NCI-H1048 (cell line): Measurements from ENCODE around the gene PRND.
"Not testable (repeated sequence)": the region's sequence is repeated elsewhere in the genome, so short reads cannot be mapped to it uniquely, and the experiment has no call there.

Source experiments
- DNase-seq: peaks from one replicate; lab custom pipeline; 2025; lab: John Stamatoyannopoulos, UW

PRND gene

DNA sequence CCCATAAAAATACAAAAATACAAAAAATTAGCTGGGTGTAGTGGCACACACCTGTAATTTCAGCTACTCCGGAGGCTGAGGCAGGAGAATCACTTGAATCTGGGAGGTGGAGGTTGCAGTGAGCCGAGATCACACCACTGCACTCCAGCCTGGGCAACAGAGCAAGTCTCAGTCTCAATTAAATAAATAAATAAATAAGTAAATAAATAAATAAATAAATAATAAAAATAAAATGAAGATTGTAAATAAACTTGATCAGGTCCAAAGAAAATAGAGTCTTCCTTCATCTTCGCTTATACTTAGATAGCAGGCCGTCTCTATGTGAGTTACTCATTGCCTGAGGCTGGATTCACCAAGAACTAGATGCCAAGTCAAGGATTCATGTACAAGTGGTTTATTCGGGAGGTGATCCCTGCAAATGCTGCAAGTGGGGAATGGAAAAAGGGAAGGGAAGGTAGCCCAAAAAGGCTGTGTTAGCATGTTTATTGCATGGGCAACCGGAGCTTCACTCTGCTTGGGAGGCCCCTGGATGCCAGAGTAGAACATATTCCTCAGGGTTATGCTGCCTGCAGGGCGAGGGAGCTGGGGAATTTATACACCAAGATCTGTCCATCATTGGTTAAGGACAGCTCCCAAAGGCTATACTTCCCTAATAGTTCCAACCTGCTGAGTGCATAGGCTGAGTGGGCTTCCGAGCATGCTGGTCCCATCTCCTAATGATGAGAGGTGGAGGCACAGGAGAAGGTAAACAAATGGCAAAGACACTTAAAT is 16.3 kb downstream of the PRND start:
- no peak for DNase-seq

DNA sequence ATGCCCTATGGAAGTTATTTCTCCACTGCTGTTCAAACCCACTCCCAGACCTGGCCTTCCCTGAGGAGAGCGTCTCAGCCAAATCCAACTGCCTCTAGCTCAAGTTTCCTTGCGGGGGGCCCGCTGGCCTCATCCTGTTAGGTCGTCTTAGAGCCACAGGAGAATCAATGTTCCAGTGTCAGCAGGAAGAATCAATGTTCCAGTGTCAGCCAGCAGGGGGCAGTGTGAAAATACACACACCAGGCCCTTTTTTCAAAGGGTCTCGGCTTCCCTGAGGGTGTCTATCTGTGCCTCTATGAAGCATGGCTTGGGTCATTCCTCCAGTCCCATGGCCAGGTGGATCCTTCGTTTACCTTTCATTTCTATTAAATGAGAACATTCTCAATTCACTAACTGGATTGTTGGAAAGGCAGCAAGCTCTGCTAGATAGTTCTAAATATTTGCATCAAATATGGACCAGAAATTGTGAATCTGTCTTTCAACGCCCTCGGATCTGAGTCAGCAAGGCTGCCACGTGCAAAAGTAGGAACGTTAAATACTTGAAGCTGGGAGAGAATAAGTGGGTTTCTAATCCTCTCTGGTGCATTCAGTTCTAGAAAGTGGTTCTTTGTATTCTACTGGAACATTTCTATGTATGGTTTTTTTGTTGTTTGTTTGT is 19.2 kb downstream of the PRND start:
- no peak for DNase-seq

DNA sequence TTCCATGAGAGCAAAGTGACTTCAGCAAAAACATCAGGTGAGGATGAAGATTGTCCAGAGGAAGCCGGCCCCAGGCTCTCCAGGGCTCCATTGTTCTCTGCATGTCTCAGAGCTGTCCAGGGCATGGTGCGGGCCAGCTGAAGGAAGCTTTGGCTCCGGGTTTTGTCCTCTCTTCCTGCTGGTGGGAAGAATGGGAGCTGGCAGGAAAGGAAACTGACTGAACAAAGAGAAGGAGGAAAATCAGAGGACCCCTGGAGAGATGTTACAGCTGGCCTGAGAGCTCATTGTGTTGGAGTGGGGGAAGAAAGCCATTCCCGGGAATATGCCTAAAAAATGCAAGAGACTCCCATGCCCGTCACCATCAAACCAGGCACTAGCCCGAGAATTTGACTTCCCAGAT is 27.1 kb downstream of the PRND start:
- no peak for DNase-seq

DNA sequence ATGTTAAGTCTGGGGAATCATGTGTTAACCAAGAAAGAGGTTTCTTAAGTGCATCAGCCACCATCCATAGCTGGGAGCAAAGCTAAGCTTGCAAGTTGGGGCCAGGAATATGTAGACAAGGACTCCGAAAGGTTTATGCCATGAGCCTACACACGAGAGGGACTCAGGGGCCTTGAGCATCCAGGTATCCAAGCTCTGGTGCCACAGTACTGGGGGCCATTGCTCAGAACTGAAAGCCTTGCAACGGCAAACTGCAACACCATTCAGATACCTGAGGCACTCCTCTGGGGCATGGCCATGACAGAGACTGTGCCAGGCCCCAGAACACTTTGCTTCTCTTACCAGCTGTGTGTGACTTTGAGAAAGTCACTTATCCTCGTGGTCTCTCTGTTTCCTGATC is 27.6 kb downstream of the PRND start:
- DNase-seq, result no peak

DNA sequence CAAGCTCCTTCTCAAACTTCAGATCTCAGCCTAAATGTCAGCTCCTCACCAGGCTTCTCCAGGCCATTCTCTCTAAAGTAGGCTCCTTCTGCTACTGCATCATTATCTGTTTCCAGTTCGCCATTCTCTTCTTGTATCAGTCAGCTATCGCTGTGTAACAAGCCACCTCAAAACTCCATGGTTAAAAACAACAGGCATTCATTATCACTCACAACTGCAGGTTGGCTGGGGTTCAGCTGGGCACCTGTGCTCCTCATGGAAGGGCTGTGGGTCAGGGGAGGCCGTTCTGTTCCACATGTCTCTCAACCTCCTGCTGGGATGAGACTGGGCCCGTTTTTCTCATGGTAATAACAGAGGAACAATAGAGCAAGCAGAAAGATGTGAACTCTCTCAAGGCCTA is 28.7 kb downstream of the PRND start:
- DNase-seq, result no peak

DNA sequence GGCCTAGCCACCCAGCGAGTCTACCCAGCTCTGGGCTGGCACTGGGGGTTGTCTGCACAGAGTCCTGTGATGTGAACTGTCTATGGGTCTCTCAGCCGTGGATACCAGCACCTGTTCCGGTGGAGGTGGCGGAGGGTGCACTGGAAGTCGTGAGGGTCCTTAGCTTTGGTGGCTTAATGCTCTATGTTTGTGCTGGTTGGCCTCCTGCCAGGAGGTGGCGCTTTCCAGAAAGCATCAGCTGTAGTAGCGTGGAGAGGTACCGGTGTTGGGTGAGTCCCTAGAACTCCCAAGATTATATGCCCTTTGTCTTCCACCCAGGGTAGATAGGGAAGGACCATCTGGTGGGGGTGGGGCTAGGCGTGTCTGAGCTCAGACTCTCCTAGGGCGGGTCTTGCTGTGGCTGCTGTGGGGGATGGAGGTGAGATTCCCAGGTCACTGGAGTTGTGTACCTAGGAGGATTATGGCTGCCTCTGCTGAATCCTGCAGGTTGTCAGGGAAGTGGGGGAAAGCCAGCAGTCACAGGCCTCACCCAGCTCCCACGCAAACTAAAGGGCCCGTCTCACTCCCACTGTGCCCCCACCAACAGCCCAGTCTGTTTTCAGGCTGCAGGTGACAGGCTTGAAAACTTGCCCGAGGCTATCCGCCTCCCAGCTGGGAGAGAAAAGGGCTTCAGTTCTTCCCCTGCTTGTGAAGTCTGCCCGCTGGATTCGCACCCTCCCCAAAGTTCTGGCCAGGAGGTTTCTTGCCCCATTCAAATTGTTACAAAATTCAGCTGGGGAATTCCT is 37.6 kb downstream of the PRND start:
- DNase-seq, result not testable (repeated sequence)

DNA sequence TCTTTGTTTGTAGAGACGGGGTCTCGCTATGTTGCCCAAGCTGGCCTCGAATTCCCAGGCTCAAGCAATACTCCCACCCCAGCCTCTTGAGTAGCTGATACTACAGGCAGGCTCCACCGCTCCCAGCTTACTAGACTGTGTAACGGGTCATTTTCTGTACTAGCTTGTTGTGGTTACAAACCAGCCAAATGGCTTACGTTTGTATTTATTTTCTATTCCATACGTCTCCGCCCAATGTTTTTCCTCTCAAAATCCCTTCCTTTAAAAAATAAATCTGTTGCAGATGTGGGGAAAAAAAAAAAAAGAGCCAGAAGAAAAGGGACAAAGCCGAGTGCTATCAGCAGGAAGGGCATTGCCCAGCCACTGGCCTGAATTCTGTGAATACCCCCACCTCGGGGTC is 41.6 kb downstream of the PRND start:
- no peak for DNase-seq

DNA sequence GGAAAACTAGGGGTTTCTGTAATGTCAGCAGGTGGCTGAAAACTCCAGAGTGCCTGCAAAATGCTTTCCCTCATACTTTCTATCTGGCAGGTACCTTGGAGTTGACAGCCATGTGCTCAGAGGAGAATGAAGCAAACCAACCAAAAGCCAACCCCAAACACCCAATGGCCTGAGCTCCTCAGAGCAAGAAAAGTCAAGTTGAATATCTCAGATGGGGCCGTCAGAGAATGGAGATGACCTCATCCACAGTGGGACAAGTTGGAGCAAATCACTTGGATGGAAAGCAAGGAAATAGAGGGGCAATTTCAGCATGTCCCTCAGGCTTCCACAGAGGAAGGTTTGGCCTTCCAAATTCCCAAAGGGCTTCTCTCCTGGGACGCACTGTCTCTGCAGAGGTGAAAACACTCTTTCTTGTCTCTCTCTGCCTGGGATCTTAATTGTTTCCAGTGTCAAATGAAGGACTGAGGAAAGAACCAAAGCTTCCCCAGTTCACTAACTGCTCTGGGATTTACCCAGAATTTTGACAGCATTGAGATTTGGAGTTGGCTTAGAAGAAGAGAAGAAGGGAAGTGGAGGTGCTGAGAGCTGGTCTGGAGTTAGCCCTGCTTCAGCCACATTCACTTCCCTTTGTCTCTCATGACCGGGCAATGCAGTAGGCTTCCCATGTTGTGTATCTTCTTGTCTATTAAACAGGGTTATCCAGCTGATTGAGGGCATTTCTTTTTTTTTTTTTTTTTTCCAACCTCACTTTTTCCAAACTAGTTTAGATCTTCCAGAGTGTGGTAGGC is 42.2 kb downstream of the PRND start:
- DNase-seq, result no peak

DNA sequence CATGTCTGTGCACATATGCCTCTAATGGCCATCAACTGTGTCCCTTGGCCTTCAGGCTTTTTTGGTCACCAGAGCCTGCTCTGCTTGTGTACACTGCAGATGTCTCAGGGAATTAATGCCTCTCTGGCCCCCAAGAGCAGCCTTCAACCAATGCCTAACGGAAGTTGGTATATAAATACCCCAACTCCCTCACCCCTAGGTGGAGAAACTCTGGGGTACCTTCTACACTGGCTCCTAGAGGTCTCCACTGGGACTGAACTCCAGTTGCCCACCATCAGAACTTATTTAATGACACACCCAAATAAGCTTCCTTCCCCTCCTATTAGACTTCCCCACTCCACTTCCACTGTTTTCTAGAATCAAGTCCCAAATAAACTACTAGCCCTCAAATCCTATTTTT is 43.1 kb downstream of the PRND start:
- no peak for DNase-seq

DNA sequence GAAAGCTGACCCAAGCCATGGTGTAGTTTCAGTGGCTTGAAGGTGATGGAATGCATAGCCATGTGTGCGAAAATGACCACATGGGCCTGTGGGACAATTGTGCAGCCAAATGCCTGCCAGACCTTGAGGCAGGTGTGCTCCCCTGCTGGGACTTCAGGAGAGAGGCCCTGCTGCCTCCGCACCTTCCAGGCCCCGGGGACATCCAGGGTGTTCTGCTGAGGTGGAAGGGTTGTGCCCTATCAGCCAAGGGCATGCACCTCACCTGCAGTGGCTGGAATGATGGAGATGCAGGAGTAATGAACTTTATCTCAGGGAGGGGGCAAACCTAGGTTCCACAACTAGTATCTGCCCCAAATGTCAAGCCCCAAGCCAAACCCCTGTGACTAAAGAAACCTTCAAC is 44.0 kb downstream of the PRND start:
- DNase-seq, result no peak

DNA sequence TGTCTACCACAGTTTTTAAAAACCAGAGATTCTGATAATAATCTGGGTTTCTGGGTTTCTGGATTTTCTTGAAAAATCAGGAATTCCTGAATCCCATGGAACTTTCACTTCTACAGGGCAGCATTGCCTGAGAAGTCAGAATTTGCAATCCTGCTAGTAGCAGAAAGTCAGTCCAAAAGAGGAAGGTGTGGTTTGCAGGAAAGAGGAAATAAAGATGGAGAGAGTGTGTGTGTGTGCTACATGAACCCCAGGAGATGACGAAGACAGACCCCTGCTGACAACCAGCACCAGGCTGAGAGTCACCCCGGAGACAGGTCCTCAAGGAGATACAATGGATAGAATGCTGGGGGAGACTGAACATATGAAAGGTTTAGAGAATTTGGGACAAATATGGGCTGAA is 44.9 kb downstream of the PRND start:
- DNase-seq, result no peak

DNA sequence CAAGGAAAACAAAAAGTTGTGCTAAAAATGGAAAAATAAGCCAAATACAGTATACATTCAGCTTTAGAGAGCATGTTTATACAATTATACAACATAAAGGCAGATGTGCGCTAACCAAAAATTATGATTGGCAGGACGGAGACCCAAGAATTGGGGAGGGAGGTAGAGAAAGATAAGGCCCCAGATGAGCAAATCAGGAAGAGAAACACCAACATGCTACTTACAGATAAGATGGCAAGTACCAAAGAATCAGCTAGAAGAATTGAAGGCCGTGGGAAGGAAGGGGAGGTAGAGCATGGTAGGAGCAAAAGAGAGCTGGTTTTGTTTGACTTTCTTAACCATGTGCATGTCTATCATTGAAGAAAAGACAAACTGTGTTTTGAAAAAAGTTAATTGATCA is 45.4 kb downstream of the PRND start:
- no peak for DNase-seq

DNA sequence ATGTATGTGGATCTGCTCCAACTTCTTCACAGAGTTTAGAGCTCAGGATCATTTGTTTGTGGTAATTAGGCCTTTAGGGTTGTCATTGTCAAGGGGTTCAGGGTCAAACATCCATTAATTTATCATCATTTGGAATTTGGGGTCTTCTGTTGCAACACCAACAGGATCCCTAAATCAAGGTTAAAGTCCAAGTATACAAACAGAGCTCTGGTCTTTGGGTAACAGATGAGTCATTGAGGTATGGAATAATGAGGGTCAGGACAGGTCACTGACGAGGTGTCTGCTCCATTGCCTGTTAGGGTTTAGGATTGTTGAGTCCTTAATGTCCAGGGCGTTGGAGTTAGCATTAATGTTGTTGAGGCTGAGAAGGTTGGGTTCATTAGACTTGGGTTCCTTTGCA is 47.6 kb downstream of the PRND start:
- DNase-seq, result no peak

DNA sequence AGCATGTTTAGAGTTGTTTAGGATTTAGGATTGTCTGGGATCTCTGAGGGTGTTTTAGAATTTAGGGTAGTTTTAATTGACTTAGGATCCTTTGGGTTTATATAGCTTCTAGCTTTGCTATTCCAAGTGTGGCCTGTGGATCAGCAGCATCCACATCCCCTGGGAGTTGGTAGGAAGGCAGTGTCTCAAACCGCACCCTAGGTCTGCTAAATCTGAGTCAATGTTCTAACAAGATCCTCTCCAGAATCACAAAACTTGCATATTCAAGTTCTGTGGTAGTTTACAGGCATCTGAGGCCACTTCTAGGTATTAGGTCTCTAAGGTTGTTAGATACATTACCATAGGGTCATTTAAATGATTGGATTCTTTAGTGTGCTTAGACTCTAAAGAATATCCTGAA is 48.3 kb downstream of the PRND start:
- no peak for DNase-seq

DNA sequence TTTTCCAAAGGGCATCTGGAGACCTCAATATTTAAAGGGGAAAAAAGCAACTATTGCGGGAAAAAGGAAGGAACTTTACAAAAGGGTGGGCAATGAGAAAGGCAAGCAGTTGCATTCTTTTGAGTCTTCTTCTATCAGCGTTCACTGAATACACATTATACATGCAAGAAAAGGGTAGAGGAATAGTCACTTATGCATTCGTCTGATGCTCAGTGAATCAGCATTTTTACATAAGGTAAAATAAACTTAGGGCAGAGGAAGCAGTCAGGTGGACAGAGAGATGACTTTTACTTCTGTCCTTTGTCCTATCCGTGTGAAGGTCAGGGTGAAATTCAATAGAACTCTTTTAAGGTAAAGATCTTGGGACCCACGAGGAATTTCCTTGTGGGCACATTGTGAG is 49.3 kb downstream of the PRND start:
- no peak for DNase-seq

DNA sequence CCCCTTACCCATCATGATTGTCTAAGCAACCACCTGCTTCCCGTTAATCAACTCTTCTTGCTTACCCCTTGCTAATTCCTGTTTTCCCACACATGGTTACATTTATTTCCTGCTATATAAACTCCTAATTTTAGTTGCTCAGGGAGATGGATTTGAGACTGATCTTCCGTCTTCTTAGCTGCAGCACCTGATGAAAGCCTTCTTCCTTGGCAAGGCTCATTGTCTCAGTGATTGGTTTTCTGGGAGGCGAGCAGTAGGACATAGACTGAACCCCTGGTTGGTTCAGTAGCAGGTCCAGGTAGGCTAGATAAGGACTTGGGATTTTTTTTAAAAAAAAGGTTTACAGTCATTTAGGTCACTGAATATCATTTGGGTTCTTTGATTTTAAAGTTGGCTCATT is 50.4 kb downstream of the PRND start:
- no peak for DNase-seq

DNA sequence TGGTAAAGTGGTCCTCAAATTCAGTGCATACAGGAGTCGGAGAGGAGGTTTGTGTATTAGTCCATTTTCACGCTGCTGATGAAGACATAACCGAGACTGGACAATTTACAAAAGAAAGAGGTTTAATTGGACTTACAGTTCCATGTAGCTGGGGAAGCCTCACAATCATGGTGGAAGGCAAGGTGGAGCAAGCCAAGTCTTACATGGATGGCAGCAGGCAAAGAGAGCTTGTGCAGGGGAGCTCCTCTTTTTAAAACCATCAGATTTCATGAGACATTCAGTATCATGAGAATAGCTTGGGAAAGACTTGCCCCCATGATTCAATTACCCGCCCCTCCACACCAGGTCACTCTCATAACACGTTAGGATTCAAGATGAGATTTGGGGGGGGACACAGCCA is 51.3 kb downstream of the PRND start:
- not testable (repeated sequence) for DNase-seq

DNA sequence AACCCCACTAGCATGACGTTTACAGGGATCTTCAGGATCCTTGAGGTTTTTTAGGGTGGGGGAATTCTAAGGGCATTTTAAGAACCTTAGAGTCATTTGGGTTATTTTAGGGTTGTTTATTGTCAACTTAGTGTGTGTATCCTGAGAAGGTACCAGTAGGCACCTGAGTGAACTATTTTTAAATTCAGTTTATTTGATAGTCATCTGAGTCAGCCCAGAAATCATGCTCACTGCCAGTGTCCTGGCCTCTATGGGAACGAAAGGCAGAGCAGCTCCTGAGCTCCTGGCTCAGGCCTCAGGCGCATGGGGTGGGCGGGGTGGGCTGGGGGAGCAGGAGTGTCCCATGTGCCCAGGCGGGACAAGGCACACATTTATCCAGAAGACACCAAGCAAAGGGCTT is 52.0 kb downstream of the PRND start:
- no peak for DNase-seq

DNA sequence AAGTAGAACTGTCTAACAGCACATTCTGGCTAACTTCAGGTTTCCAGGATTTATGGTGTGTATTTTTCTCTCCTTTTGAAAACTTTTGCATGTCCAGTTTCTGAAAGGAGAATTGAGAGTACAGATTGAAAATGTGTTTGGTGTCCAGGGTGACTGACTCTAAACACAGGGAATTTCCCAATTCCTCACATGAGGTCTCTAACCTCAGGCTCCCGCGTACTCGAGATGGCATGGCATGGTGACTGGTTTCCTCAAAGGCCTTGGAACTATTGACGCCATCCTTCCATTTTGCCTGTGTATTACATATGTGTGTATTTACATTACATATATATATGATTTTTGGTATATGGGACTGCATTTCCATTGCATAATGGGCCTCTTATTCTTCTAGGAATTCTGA is 52.5 kb downstream of the PRND start:
- DNase-seq, result no peak

DNA sequence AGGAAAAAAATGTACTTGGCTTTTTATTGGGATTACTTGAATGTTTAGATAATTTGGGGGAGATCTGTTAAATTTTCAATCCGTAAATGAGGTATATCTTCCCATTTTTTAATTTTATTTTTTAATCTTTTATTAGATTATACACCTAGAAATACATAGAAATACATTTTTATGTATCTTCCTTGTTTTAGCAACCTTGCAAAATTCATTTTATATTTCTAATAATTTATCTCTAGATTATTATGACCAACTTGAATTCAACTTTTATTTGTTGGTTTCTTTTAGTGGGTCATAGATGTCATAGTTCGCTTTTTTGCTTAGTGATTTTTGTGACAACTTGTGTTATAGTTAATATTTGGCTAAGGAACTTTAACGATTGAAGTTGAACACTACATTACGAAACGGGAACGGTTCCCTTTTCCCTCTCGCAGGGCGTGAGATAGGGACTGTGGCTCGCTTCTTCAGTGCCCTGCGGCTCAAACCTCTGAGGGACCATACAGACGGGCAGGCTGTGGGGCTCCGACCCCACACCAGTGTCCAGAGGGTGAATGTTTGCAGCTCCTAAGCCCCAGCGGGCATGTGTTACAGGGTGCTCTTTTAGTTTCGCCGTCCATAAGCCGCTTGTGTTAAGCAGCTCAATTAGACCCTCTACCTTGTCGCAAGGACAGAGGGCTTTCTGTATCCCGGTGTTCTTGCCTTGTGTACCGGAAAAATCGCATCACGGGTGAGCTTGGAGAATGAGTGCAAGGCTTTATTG is 53.8 kb downstream of the PRND start:
- DNase-seq, result no peak

DNA sequence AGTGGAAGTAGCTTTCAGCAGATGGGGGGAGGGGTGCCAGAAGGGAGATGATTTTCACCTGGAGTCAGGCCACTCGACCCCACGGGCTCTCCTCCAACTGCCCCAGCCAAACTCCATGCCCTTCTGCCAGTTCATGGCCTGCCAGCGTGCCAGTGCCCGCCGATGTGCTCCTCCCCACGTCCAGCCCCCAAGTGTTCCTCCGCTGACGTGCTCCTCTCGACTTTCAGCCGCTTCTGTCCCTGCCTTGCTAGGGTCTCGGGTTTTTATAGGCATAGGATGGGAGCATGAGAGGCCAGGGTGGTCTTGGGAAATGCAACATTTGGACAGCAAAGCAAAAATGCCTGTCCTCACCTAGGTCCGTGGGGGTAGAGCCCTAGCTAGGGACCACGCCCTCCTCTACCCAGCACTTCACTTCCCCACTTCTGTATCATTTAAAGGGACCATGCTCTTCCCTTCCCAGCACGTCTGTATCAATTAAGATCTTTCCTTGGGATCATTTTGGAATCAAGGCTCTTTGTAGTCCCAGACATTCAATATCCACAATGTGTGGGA is 54.4 kb downstream of the PRND start:
- no peak for DNase-seq
